Endodermal cell (in vitro differentiated cells): ENCODE data around the gene RFX5. TPM values are rescaled to one million over a fixed set of nuclear protein-coding genes. Genes with fewer than 3 reads are reported as not detected.
A peak's percentile ranks its signal among the peaks of the same experiment; 100 is the strongest.

Experiments used
- DNase-seq: peaks from one replicate; pipeline ENCODE4 v3.0.0-alpha.2; 2017
- H3K27ac ChIP-seq: 2 replicates; pipeline ENCODE4 v1.5.1; 2013; ENCODE audit warnings: mild to moderate bottlenecking, low read depth, low read length, moderate library complexity
- H3K27me3 ChIP-seq: 2 replicates; pipeline ENCODE4 v1.6.1; 2013; ENCODE audit warnings: mild to moderate bottlenecking, low read length, moderate library complexity; ENCODE audit not compliant: insufficient read depth, control insufficient read depth, poor library complexity, severe bottlenecking
- H3K36me3 ChIP-seq: 2 replicates; pipeline ENCODE4 v1.7.0; 2013; ENCODE audit warnings: mild to moderate bottlenecking, low read length, moderate library complexity; ENCODE audit not compliant: control insufficient read depth, insufficient read depth
- H3K4me1 ChIP-seq: one replicate; pipeline ENCODE4 v1.7.0; 2013; ENCODE audit warnings: low read length; ENCODE audit not compliant: control insufficient read depth, insufficient read depth
- H3K4me3 ChIP-seq: 2 replicates; pipeline ENCODE4 v1.5.1; 2013; ENCODE audit warnings: mild to moderate bottlenecking, low read length, moderate library complexity
- H3K9ac ChIP-seq: 2 replicates; pipeline ENCODE4 v1.6.1; 2013; ENCODE audit warnings: mild to moderate bottlenecking, low read length, moderate library complexity; ENCODE audit not compliant: poor library complexity, severe bottlenecking; ENCODE audit errors: extremely low read depth
- H3K9me3 ChIP-seq: 2 replicates; pipeline ENCODE4 v1.6.1; 2013; ENCODE audit warnings: mild to moderate bottlenecking, low read length, moderate library complexity; ENCODE audit not compliant: control insufficient read depth
- H3K27ac Mint-ChIP-seq: 2 replicates; pipeline ENCODE4 v1.8.0; 2020; ENCODE audit warnings: mixed read lengths
- H3K27me3 Mint-ChIP-seq: 2 replicates; pipeline ENCODE4 v1.8.0; 2021; ENCODE audit warnings: mild to moderate bottlenecking, mixed read lengths; ENCODE audit not compliant: insufficient read depth
- H3K36me3 Mint-ChIP-seq: 2 replicates; pipeline ENCODE4 v1.8.0; 2020; ENCODE audit warnings: low read depth, mixed read lengths
- H3K4me1 Mint-ChIP-seq: 2 replicates; pipeline ENCODE4 v1.8.0; 2020; ENCODE audit warnings: mixed read lengths
- H3K4me3 Mint-ChIP-seq: 2 replicates; pipeline ENCODE4 v1.8.0; 2020; ENCODE audit warnings: mild to moderate bottlenecking, moderate library complexity, mixed read lengths
- H3K9me3 Mint-ChIP-seq: 2 replicates; pipeline ENCODE4 v1.8.0; 2020; ENCODE audit warnings: mild to moderate bottlenecking, mixed read lengths
- WGBS, 2 experiments: methylation state at CpG; one replicate each; pipeline versions ENCODE4 v1.1.5 to v1.1.7; 2013; ENCODE audit warnings: missing lambda C conversion rate in 2 of 2, mixed read lengths in 1 of 2; ENCODE audit not compliant: insufficient coverage in 1 of 2, insufficient read length in 1 of 2; 5-methylcytosine and 5-hydroxymethylcytosine counted together
- total RNA-seq, 2 donors: library from RNA; stranded (reverse); fragmentation: NEBNext Ultra II Directional in 1 of 2; extraction: Animal tissue kit (Norgen Biotek cat#: 25700) in 1 of 2; gene quantifications; 2 replicates in 1 of 2; 3 replicates in 1 of 2; pipeline ENCODE4 v1.2.1, GENCODE V29; 2021
- TF ChIP-seq, protein P1 (sequence below): fragments of 200-600 bp; sonication (generic); conservative IDR thresholded peaks from 2 replicates; pipeline ENCODE4 v1.5.0; 2021; ENCODE audit warnings: antibody characterized with exemption, mild to moderate bottlenecking

Gene RFX5
- total RNA-seq, 2 donors from 2014 or later, result 57.7 to 72.1 TPM

- Histone ChIP-seq H3K27ac (no peak overlapping the region), H3K27me3 (no peaks in the 10 kb centered on the region), H3K9ac (no peak overlapping the region), H3K9me3 (peaks cover 5% of the 10 kb centered on the region), H3K36me3 (no peaks in the 10 kb centered on the region), H3K4me3 (no peak overlapping the region), H3K4me1 (peaks cover 6% of the 10 kb centered on the region)
- peaks cover 10% of the 10 kb centered on the region for H3K4me1 Mint-ChIP-seq
- no peak overlapping the region for H3K4me3 Mint-ChIP-seq
- no peaks in the 10 kb centered on the region for H3K27me3 Mint-ChIP-seq
- WGBS, 2 experiments, result 88 to 95% methylated on average over 5 to 8 of the region's 8 CpGs
- peaks cover 35% of the 10 kb centered on the region for H3K36me3 Mint-ChIP-seq
- H3K27ac Mint-ChIP-seq, result no peak overlapping the region
- peaks cover 10% of the 10 kb centered on the region for H3K9me3 Mint-ChIP-seq
- no peak for DNase-seq
- TF ChIP-seq, protein P1, sequence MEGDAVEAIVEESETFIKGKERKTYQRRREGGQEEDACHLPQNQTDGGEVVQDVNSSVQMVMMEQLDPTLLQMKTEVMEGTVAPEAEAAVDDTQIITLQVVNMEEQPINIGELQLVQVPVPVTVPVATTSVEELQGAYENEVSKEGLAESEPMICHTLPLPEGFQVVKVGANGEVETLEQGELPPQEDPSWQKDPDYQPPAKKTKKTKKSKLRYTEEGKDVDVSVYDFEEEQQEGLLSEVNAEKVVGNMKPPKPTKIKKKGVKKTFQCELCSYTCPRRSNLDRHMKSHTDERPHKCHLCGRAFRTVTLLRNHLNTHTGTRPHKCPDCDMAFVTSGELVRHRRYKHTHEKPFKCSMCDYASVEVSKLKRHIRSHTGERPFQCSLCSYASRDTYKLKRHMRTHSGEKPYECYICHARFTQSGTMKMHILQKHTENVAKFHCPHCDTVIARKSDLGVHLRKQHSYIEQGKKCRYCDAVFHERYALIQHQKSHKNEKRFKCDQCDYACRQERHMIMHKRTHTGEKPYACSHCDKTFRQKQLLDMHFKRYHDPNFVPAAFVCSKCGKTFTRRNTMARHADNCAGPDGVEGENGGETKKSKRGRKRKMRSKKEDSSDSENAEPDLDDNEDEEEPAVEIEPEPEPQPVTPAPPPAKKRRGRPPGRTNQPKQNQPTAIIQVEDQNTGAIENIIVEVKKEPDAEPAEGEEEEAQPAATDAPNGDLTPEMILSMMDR, result no peak
Measured at GRCh38 chr1:151367658-151368392, 20.8 kb upstream of the RFX5 start.

- H3K9ac ChIP-seq, result no peak overlapping the region
- no peak overlapping the region for H3K27ac ChIP-seq
- no peak overlapping the region for H3K4me3 ChIP-seq
- no peaks in the 10 kb centered on the region for H3K36me3 ChIP-seq
- H3K9me3 Mint-ChIP-seq, result peaks cover 30% of the 10 kb centered on the region
- H3K27me3 ChIP-seq, result no peaks in the 10 kb centered on the region
- H3K36me3 Mint-ChIP-seq, result peaks cover 46% of the 10 kb centered on the region
- no peaks in the 10 kb centered on the region for H3K27me3 Mint-ChIP-seq
- H3K4me3 Mint-ChIP-seq, result no peak overlapping the region
- 97 to 100% methylated on average over 2 to 4 of the region's 4 CpGs for WGBS, 2 experiments
- TF ChIP-seq, protein P1, result peak; percentile 45
- H3K9me3 ChIP-seq, result peaks cover 17% of the 10 kb centered on the region
- no peaks in the 10 kb centered on the region for H3K4me1 ChIP-seq
- DNase-seq, result no peak
- H3K4me1 Mint-ChIP-seq, result no peaks in the 10 kb centered on the region
- H3K27ac Mint-ChIP-seq, result no peak overlapping the region
Measured at GRCh38 chr1:151364996-151365395, 17.9 kb upstream of the RFX5 start.

GRCh38 chr1:151362308-151363155, 15.5 kb upstream of the RFX5 start:
- TF ChIP-seq, protein P1, result no peak

More at GRCh38 chr1:151362308-151363155, 15.5 kb upstream of the RFX5 start:
- no peak for DNase-seq
- H3K4me3 ChIP-seq, result peak overlapping the region; percentile 35
- H3K9ac ChIP-seq, result no peak overlapping the region
- peaks cover 30% of the 10 kb centered on the region for H3K9me3 Mint-ChIP-seq
- H3K27ac ChIP-seq, result no peak overlapping the region
- H3K27me3 Mint-ChIP-seq, result no peaks in the 10 kb centered on the region
- no peaks in the 10 kb centered on the region for H3K27me3 ChIP-seq
- WGBS, 2 experiments, result 88 to 91% methylated on average over 2 to 3 of the region's 3 CpGs
- H3K36me3 ChIP-seq, result no peaks in the 10 kb centered on the region
- H3K27ac Mint-ChIP-seq, result no peak overlapping the region
- no peaks in the 10 kb centered on the region for H3K4me1 ChIP-seq
- peaks cover 17% of the 10 kb centered on the region for H3K9me3 ChIP-seq
- H3K4me3 Mint-ChIP-seq, result no peak overlapping the region
- no peaks in the 10 kb centered on the region for H3K4me1 Mint-ChIP-seq
- peaks cover 45% of the 10 kb centered on the region for H3K36me3 Mint-ChIP-seq
